Liver (tissue), 9 donors: ENCODE measurements around the gene DDR1. TPM values are rescaled to one million over a fixed set of nuclear protein-coding genes. Genes with fewer than 3 reads are reported as not detected.
"Not testable (repeated sequence)": the region's sequence is repeated elsewhere in the genome, so short reads cannot be mapped to it uniquely, and the experiment has no call there.

Experiments
- DNase-seq: peaks from one replicate; pipeline ENCODE4 v3.0.0-alpha.2; 2017; ENCODE audit warnings: low spot score
- H3K27ac ChIP-seq, 2 donors: one replicate each; pipeline ENCODE4 v1.7.0; 2013; ENCODE audit warnings: inconsistent platforms in 2 of 2, low read length in 2 of 2, control low read depth in 1 of 2, low read depth in 1 of 2, mild to moderate bottlenecking in 1 of 2
- H3K27me3 ChIP-seq, 4 donors: one replicate each; pipeline versions ENCODE4 v1.6.1 to v1.7.0; 2013; ENCODE audit warnings: low read length in 3 of 4, inconsistent platforms in 1 of 4, mild to moderate bottlenecking in 1 of 4, moderate library complexity in 1 of 4; ENCODE audit not compliant: control insufficient read depth in 4 of 4, insufficient read depth in 4 of 4
- H3K36me3 ChIP-seq, 4 donors: one replicate each; pipeline versions ENCODE4 v1.6.1 to v1.7.0; 2013; ENCODE audit warnings: low read length in 3 of 4, mild to moderate bottlenecking in 3 of 4, low read depth in 1 of 4, moderate library complexity in 1 of 4; ENCODE audit not compliant: control insufficient read depth in 4 of 4, insufficient read depth in 3 of 4
- H3K4me1 ChIP-seq, 4 donors: one replicate each; pipeline versions ENCODE4 v1.6.1 to v1.7.0; 2013; ENCODE audit warnings: low read length in 3 of 4, mild to moderate bottlenecking in 3 of 4, moderate library complexity in 1 of 4; ENCODE audit not compliant: control insufficient read depth in 4 of 4, insufficient read depth in 4 of 4
- H3K4me3 ChIP-seq, 3 donors: one replicate each; pipeline versions ENCODE4 v1.6.1 to v1.7.0; 2013; ENCODE audit warnings: low read length in 3 of 3, control low read depth in 1 of 3, low read depth in 1 of 3, mild to moderate bottlenecking in 1 of 3
- H3K9ac ChIP-seq, 2 donors: one replicate each; pipeline ENCODE4 v1.7.0; 2013; ENCODE audit warnings: low read length in 2 of 2, mild to moderate bottlenecking in 2 of 2, moderate library complexity in 2 of 2, control low read depth in 1 of 2, low read depth in 1 of 2
- H3K9me3 ChIP-seq, 4 donors: one replicate each; pipeline versions ENCODE4 v1.6.1 to v1.7.0; 2013; ENCODE audit warnings: low read length in 3 of 4; ENCODE audit not compliant: control insufficient read depth in 4 of 4
- ATF3 ChIP-seq: IDR thresholded peaks from 2 replicates; pipeline ENCODE4 v1.6.1; 2016; ENCODE audit warnings: antibody characterized with exemption
- CTCF ChIP-seq: fragments of 150-350 bp; IDR thresholded peaks from 2 replicates; pipeline ENCODE4 v1.5.1; 2017; ENCODE audit warnings: improper control_type of control experiment, low read depth, low read length; ENCODE audit not compliant: missing input control
- FOXA2 ChIP-seq: IDR thresholded peaks from 2 replicates; pipeline ENCODE4 v1.6.1; 2016; ENCODE audit warnings: antibody characterized with exemption
- GABPA ChIP-seq, 2 donors: IDR thresholded peaks in 1 of 2; conservative IDR thresholded peaks in 1 of 2; 2 replicates each; pipeline ENCODE4 v1.6.1; 2016; ENCODE audit warnings: antibody characterized with exemption in 2 of 2, mild to moderate bottlenecking in 1 of 2, moderate library complexity in 1 of 2
- HNF4A ChIP-seq, 2 donors: conservative IDR thresholded peaks; 2 replicates each; pipeline ENCODE4 v1.6.1; 2016; ENCODE audit warnings: antibody characterized with exemption in 2 of 2, mild to moderate bottlenecking in 2 of 2
- JUND ChIP-seq, 2 donors: IDR thresholded peaks; 2 replicates each; pipeline ENCODE4 v1.6.1; 2016; ENCODE audit warnings: antibody characterized with exemption in 2 of 2
- MAX ChIP-seq: IDR thresholded peaks from 2 replicates; pipeline ENCODE4 v1.6.1; 2016; ENCODE audit warnings: antibody characterized with exemption
- REST ChIP-seq: IDR thresholded peaks from 2 replicates; pipeline ENCODE4 v1.6.1; 2016; ENCODE audit warnings: antibody characterized with exemption, mild to moderate bottlenecking
- RXRA ChIP-seq, 2 donors: IDR thresholded peaks; 2 replicates each; pipeline ENCODE4 v1.6.1; 2017 to 2018; ENCODE audit warnings: antibody characterized with exemption in 2 of 2, mild to moderate bottlenecking in 1 of 2
- TAF1 ChIP-seq: conservative IDR thresholded peaks from 2 replicates; pipeline ENCODE4 v1.6.1; 2016; ENCODE audit warnings: antibody characterized with exemption, mild to moderate bottlenecking
- YY1 ChIP-seq: IDR thresholded peaks from 2 replicates; pipeline ENCODE4 v1.6.1; 2016; ENCODE audit warnings: antibody characterized with exemption, mild to moderate bottlenecking
- ZBTB33 ChIP-seq: IDR thresholded peaks from 2 replicates; pipeline ENCODE4 v1.6.1; 2016; ENCODE audit warnings: antibody characterized with exemption
- WGBS: extraction: QIAGEN DNeasy Blood & Tissue Kit; methylation state at CpG from one replicate; pipeline ENCODE4 v1.1.7; 2013; 5-methylcytosine and 5-hydroxymethylcytosine counted together
- polyA plus RNA-seq, 2 donors: library from polyadenylated mRNA; stranded (reverse) in 1 of 2; unstranded in 1 of 2; fragments of 200-250 nt in 1 of 2; fragments of >200 nt in 1 of 2; fragmentation: Nextera tagmentation in 1 of 2; extraction: Ambion mirVana in 1 of 2; gene quantifications; one replicate each; pipeline versions ENCODE4 v1.2.1 to v1.2.3, GENCODE V29; 2013 to 2015
- total RNA-seq, 2 donors: library from RNA; depleted of rRNA; stranded (reverse); fragments of >200 nt; gene quantifications; one replicate each; pipeline ENCODE4 v1.2.3, GENCODE V29; 2014
- donor health status: healthy.
- donor health status: healthy.
- donor health status: healthy.
- donor health status: healthy.
- donor health status: healthy.

Gene DDR1
- total and polyA plus RNA-seq, 4 donors = 1.2 to 5.3 (median 4.4) TPM

GRCh38 chr6:30873137-30873640 is 11.1 kb upstream of the DDR1 start:
- Histone ChIP-seq H3K27ac (no peak overlapping the region), H3K27me3 (no peaks in the 10 kb centered on the region), H3K9me3 (no peaks in the 10 kb centered on the region), H3K4me3 (no peak overlapping the region), H3K36me3 (no peaks in the 10 kb centered on the region), H3K9ac (no peak overlapping the region), H3K4me1 (peaks cover 0 to 10% (median 1%) of the 10 kb centered on the region in 4 donors)
- WGBS = 98% methylated on average over 2 of the region's 2 CpGs
- TF ChIP-seq REST = no peak
- no peak for TF ChIP-seq MAX
- no peak for TF ChIP-seq HNF4A (conservative IDR thresholded peaks at IDR 0.05)
- DNase-seq = no peak

GRCh38 chr6:30873795-30874194 is 10.5 kb upstream of the DDR1 start:
- not testable (repeated sequence) for H3K4me3 ChIP-seq, H3K27me3 ChIP-seq, H3K9ac ChIP-seq, DNase-seq, H3K27ac ChIP-seq, H3K9me3 ChIP-seq, H3K36me3 ChIP-seq
- WGBS = 96% methylated on average over 3 of the region's 3 CpGs
- H3K4me1 ChIP-seq = peaks cover 0 to 11% (median 1%) of the 10 kb centered on the region in 4 donors

GRCh38 chr6:30875244-30876038 is 8.9 kb upstream of the DDR1 start:
- TF ChIP-seq RXRA (IDR thresholded peaks at IDR 0.05) = no peak
- TF ChIP-seq ZBTB33 = no peak
- no peak for TF ChIP-seq JUND (IDR thresholded peaks at IDR 0.05)
- TF ChIP-seq ATF3 = no peak
- TF ChIP-seq CTCF = no peak
- TF ChIP-seq TAF1 = no peak
- no peak for TF ChIP-seq HNF4A (conservative IDR thresholded peaks at IDR 0.05)
- TF ChIP-seq REST = no peak
- TF ChIP-seq GABPA (IDR thresholded peaks at IDR 0.05 in 1 of 2, conservative IDR thresholded peaks at IDR 0.05 in 1 of 2) = no peak
- no peak for TF ChIP-seq YY1
- no peak for TF ChIP-seq MAX
- TF ChIP-seq FOXA2 = no peak
- Histone ChIP-seq H3K36me3 (no peaks in the 10 kb centered on the region), H3K9me3 (no peaks in the 10 kb centered on the region), H3K27me3 (no peaks in the 10 kb centered on the region), H3K4me3 (no peak overlapping the region), H3K9ac (no peak overlapping the region), H3K4me1 (peaks cover 0 to 11% (median 1%) of the 10 kb centered on the region in 4 donors), H3K27ac (no peak overlapping the region)
- 90% methylated on average over 18 of the region's 18 CpGs for WGBS
- DNase-seq = no peak
